GM12878 (cell line): ENCODE data around the gene POLD1. TPM values are rescaled to one million over a fixed set of nuclear protein-coding genes. Genes with fewer than 3 reads are reported as not detected.

Experiments
- CBFB ChIP-seq: IDR thresholded peaks from 2 replicates; pipeline ENCODE4 v1.6.1; 2016; ENCODE audit warnings: antibody characterized with exemption, low read depth
- ELK1 ChIP-seq: IDR thresholded peaks from 2 replicates; pipeline ENCODE4 v1.6.1; 2012; ENCODE audit warnings: low read depth, low read length, improper control_type of control experiment
- GABPA ChIP-seq: IDR thresholded peaks from 2 replicates; pipeline ENCODE4 v1.6.1; 2014; ENCODE audit warnings: antibody characterized with exemption, low read depth, mild to moderate bottlenecking, inconsistent platforms
- IKZF1 ChIP-seq: fragments of 450-650 bp; conservative IDR thresholded peaks from 2 replicates; pipeline ENCODE4 v1.6.1; 2017; ENCODE audit warnings: antibody characterized with exemption, mild to moderate bottlenecking
- LARP7 ChIP-seq: fragments of 450-650 bp; IDR thresholded peaks from 2 replicates; pipeline ENCODE4 v1.6.1; 2017; ENCODE audit warnings: mild to moderate bottlenecking
- MEF2B ChIP-seq: fragments of 450-650 bp; IDR thresholded peaks from 2 replicates; pipeline ENCODE4 v1.6.1; 2018; ENCODE audit warnings: mild to moderate bottlenecking, moderate library complexity; ENCODE audit not compliant: partially characterized antibody, poor library complexity, severe bottlenecking
- MYB ChIP-seq: fragments of 150-350 bp; IDR thresholded peaks from 2 replicates; pipeline ENCODE4 v1.6.1; 2014; ENCODE audit warnings: mild to moderate bottlenecking, low read depth, low read length, borderline replicate concordance
- MYC ChIP-seq: IDR thresholded peaks from 2 replicates; pipeline ENCODE4 v1.6.1; 2011; ENCODE audit warnings: mild to moderate bottlenecking, low read length, moderate library complexity, inconsistent platforms; ENCODE audit not compliant: insufficient read depth, insufficient replicate concordance, insufficient read length, severe bottlenecking
- NR2F1 ChIP-seq: fragments of 450-650 bp; conservative IDR thresholded peaks from 2 replicates; pipeline ENCODE4 v1.6.1; 2017; ENCODE audit warnings: mild to moderate bottlenecking
- PAX5 ChIP-seq: IDR thresholded peaks from 2 replicates; pipeline ENCODE4 v1.6.1; 2011; ENCODE audit warnings: low read depth, low read length, borderline replicate concordance
- POU2F2 ChIP-seq: IDR thresholded peaks from 3 replicates; pipeline ENCODE4 v1.6.1; 2011; ENCODE audit warnings: low read depth, mild to moderate bottlenecking, low read length, borderline replicate concordance
- RAD21 ChIP-seq: IDR thresholded peaks from 2 replicates; pipeline ENCODE4 v1.6.1; 2011; ENCODE audit warnings: mild to moderate bottlenecking, low read depth, low read length, moderate library complexity; ENCODE audit not compliant: insufficient read depth
- SRF ChIP-seq, 2 experiments: IDR thresholded peaks; 2 replicates each; pipeline ENCODE4 v1.6.1; 2011; ENCODE audit warnings: low read depth in 2 of 2, low read length in 2 of 2, mild to moderate bottlenecking in 1 of 2, moderate library complexity in 1 of 2
- polyA plus RNA-seq, 11 experiments: library from polyadenylated mRNA; depleted of rRNA in 4 of 11; unstranded in 6 of 11; stranded (reverse) in 5 of 11; fragments of >200 nt; fragmentation: Nextera tagmentation in 4 of 11; fragmentation: Illumina TruSeq in 1 of 11; extraction: Ambion mirVana in 4 of 11; extraction: Trizol in 1 of 11; gene quantifications; 1 replicate in 1 of 11; 2 replicates in 10 of 11; pipeline versions ENCODE4 v1.2.1 to v1.2.3, GENCODE V29; 2011 to 2016; ENCODE audit warnings: inconsistent platforms in 2 of 11, missing spikeins in 2 of 11, low read depth in 1 of 11
- total RNA-seq, 4 experiments: library from RNA; depleted of rRNA in 3 of 4; stranded (reverse); fragments of >200 nt in 3 of 4; fragmentation: Illumina TruSeq in 1 of 4; extraction: Trizol in 1 of 4; gene quantifications; 2 replicates each; pipeline versions ENCODE4 v1.2.1 to v1.2.3, GENCODE V29; 2013 to 2021
- TF ChIP-seq, protein P1 (sequence below): IDR thresholded peaks from 2 replicates; pipeline ENCODE4 v1.6.1; 2011; ENCODE audit warnings: borderline replicate concordance, low read depth, mild to moderate bottlenecking, moderate library complexity, low read length; ENCODE audit not compliant: insufficient read depth, poor library complexity, severe bottlenecking
- TF ChIP-seq, protein P2 (sequence below): fragments of 450-650 bp; IDR thresholded peaks from 2 replicates; pipeline ENCODE4 v1.6.1; 2017; ENCODE audit warnings: borderline replicate concordance
- TF ChIP-seq, protein P3 (sequence below): fragments of 450-650 bp; IDR thresholded peaks from 2 replicates; pipeline ENCODE4 v1.6.1; 2016; ENCODE audit warnings: mild to moderate bottlenecking
- TF ChIP-seq, protein P4 (sequence below): fragments of 450-650 bp; formaldehyde crosslinking; IDR thresholded peaks from 2 replicates; pipeline ENCODE4 v1.4.0; 2022; ENCODE audit warnings: mild to moderate bottlenecking, moderate library complexity
- TF ChIP-seq, protein P5 (sequence below): IDR thresholded peaks from 2 replicates; pipeline ENCODE4 v1.6.1; 2012; ENCODE audit warnings: mild to moderate bottlenecking, low read depth, low read length

Gene POLD1
- total and polyA plus RNA-seq, 10 of the 15 experiments (the other 5 are each of a cell fraction or from before 2014, with no cell fraction given): 0.76 to 165 (median 63.4) TPM

DNA sequence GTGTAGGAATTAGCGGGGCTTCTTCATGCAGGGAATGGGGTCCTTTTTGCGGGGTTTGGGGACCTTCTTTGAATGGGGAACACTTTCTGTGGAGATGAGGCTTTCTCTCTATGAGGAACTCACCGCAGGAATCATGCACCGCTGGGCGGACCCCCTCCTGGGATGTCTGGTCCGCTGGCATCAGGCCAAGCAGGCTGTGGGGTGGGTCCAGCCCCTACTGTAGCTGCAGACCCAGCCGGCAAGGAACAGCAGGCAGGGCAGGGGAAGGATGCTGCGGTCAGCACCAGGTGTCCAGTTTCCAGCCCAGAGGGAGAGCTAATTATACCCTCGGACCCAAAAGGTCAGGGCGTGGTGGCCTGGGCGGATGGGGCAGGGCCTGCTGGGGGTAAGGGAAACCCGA is 50.4 kb downstream of the POLD1 start (continued):
- TF ChIP-seq, protein P1, sequence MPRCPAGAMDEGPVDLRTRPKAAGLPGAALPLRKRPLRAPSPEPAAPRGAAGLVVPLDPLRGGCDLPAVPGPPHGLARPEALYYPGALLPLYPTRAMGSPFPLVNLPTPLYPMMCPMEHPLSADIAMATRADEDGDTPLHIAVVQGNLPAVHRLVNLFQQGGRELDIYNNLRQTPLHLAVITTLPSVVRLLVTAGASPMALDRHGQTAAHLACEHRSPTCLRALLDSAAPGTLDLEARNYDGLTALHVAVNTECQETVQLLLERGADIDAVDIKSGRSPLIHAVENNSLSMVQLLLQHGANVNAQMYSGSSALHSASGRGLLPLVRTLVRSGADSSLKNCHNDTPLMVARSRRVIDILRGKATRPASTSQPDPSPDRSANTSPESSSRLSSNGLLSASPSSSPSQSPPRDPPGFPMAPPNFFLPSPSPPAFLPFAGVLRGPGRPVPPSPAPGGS: no peak
- TF ChIP-seq SRF (IDR thresholded peaks at IDR 0.05; ENCODE audit: low read depth in 2 of 2, low read length in 2 of 2) (no peak), ELK1 (no peak), POU2F2 (no peak), IKZF1 (0 out of 2 replicates have a peak, but pooled peaks have one; percentile 35), PAX5 (peak; percentile 44; the same call in 1 of the 2 replicates), MYC (no peak), MYB (no peak), RAD21 (no peak), LARP7 (no peak), CBFB (no peak), NR2F1 (peak; percentile 64), MEF2B (no peak), GABPA (no peak)
- TF ChIP-seq, protein P2, sequence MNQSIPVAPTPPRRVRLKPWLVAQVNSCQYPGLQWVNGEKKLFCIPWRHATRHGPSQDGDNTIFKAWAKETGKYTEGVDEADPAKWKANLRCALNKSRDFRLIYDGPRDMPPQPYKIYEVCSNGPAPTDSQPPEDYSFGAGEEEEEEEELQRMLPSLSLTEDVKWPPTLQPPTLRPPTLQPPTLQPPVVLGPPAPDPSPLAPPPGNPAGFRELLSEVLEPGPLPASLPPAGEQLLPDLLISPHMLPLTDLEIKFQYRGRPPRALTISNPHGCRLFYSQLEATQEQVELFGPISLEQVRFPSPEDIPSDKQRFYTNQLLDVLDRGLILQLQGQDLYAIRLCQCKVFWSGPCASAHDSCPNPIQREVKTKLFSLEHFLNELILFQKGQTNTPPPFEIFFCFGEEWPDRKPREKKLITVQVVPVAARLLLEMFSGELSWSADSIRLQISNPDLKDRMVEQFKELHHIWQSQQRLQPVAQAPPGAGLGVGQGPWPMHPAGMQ: no peak
- TF ChIP-seq, protein P3, sequence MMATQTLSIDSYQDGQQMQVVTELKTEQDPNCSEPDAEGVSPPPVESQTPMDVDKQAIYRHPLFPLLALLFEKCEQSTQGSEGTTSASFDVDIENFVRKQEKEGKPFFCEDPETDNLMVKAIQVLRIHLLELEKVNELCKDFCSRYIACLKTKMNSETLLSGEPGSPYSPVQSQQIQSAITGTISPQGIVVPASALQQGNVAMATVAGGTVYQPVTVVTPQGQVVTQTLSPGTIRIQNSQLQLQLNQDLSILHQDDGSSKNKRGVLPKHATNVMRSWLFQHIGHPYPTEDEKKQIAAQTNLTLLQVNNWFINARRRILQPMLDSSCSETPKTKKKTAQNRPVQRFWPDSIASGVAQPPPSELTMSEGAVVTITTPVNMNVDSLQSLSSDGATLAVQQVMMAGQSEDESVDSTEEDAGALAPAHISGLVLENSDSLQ: no peak
- TF ChIP-seq, protein P4, sequence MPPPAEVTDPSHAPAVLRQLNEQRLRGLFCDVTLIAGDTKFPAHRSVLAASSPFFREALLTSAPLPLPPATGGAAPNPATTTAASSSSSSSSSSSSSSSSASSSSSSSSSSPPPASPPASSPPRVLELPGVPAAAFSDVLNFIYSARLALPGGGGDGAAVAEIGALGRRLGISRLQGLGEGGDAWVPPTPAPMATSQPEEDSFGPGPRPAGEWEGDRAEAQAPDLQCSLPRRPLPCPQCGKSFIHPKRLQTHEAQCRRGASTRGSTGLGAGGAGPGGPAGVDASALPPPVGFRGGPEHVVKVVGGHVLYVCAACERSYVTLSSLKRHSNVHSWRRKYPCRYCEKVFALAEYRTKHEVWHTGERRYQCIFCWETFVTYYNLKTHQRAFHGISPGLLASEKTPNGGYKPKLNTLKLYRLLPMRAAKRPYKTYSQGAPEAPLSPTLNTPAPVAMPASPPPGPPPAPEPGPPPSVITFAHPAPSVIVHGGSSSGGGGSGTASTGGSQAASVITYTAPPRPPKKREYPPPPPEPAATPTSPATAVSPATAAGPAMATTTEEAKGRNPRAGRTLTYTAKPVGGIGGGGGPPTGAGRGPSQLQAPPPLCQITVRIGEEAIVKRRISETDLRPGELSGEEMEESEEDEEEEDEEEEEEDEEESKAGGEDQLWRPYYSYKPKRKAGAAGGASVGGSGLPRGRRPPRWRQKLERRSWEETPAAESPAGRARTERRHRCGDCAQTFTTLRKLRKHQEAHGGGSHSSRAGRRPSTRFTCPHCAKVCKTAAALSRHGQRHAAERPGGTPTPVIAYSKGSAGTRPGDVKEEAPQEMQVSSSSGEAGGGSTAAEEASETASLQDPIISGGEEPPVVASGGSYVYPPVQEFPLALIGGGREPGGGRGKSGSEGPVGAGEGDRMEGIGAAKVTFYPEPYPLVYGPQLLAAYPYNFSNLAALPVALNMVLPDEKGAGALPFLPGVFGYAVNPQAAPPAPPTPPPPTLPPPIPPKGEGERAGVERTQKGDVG: no peak
- TF ChIP-seq, protein P5, sequence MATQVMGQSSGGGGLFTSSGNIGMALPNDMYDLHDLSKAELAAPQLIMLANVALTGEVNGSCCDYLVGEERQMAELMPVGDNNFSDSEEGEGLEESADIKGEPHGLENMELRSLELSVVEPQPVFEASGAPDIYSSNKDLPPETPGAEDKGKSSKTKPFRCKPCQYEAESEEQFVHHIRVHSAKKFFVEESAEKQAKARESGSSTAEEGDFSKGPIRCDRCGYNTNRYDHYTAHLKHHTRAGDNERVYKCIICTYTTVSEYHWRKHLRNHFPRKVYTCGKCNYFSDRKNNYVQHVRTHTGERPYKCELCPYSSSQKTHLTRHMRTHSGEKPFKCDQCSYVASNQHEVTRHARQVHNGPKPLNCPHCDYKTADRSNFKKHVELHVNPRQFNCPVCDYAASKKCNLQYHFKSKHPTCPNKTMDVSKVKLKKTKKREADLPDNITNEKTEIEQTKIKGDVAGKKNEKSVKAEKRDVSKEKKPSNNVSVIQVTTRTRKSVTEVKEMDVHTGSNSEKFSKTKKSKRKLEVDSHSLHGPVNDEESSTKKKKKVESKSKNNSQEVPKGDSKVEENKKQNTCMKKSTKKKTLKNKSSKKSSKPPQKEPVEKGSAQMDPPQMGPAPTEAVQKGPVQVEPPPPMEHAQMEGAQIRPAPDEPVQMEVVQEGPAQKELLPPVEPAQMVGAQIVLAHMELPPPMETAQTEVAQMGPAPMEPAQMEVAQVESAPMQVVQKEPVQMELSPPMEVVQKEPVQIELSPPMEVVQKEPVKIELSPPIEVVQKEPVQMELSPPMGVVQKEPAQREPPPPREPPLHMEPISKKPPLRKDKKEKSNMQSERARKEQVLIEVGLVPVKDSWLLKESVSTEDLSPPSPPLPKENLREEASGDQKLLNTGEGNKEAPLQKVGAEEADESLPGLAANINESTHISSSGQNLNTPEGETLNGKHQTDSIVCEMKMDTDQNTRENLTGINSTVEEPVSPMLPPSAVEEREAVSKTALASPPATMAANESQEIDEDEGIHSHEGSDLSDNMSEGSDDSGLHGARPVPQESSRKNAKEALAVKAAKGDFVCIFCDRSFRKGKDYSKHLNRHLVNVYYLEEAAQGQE: no peak
